ENCODE results near the gene NOC3L.
"Not testable (repeated sequence)": the region's sequence is repeated elsewhere in the genome, so short reads cannot be mapped to it uniquely, and the experiment has no call there.

The NOC3L gene

GRCh38 chr10:94357193-94357592 lies 5.5 kb downstream of the NOC3L start:
- intact Hi-C loops (cut with DNase I; ENCODE audit: low total_unique reads), result no loop called here
- no peaks in the 10 kb centered on the region for H3K27me3 ChIP-seq
- no peak overlapping the region for H3K4me3 ChIP-seq
- H3K36me3 ChIP-seq, result peaks cover 26 to 53% (median 38%) of the 10 kb centered on the region in 3 donors
- DNase-seq, result no peak
- TF ChIP-seq CTCF (IDR thresholded peaks at IDR 0.05), result no peak
- no peaks in the 10 kb centered on the region for H3K9me3 ChIP-seq
- H3K4me1 ChIP-seq, result peaks cover 0 to 16% (median 12%) of the 10 kb centered on the region in 4 donors
- H3K27ac ChIP-seq, result no peak overlapping the region

- peaks cover 36 to 66% (median 39%) of the 10 kb centered on the region in 3 donors for H3K36me3 ChIP-seq
- TF ChIP-seq CTCF (IDR thresholded peaks at IDR 0.05), result no peak
- H3K9me3 ChIP-seq, result no peaks in the 10 kb centered on the region
- H3K4me3 ChIP-seq, result no peak overlapping the region
- no peaks in the 10 kb centered on the region for H3K27me3 ChIP-seq
- H3K4me1 ChIP-seq, result peaks cover 0 to 3% (median 1%) of the 10 kb centered on the region in 4 donors
- no peak overlapping the region for H3K27ac ChIP-seq
- intact Hi-C loops (cut with DNase I; ENCODE audit: low total_unique reads), result no loop called here
- DNase-seq, result no peak
Measured at GRCh38 chr10:94355841-94356240, 6.9 kb downstream of the NOC3L start.

- H3K36me3 ChIP-seq, result peaks cover 36 to 78% (median 45%) of the 10 kb centered on the region in 3 donors
- H3K4me1 ChIP-seq, result no peaks in the 10 kb centered on the region
- H3K27ac ChIP-seq, result no peak overlapping the region
- no peak for DNase-seq
- H3K27me3 ChIP-seq, result no peaks in the 10 kb centered on the region
- intact Hi-C loops (cut with DNase I; ENCODE audit: low total_unique reads), result no loop called here
- TF ChIP-seq CTCF (IDR thresholded peaks at IDR 0.05), result no peak
- H3K4me3 ChIP-seq, result no peak overlapping the region
- H3K9me3 ChIP-seq, result no peaks in the 10 kb centered on the region
Measured at GRCh38 chr10:94353336-94353735, 9.4 kb downstream of the NOC3L start.

- Histone ChIP-seq H3K27ac (no peak overlapping the region), H3K4me1 (no peaks in the 10 kb centered on the region), H3K36me3 (peaks cover 22 to 62% (median 35%) of the 10 kb centered on the region in 3 donors), H3K27me3 (no peaks in the 10 kb centered on the region), H3K4me3 (no peak overlapping the region), H3K9me3 (no peaks in the 10 kb centered on the region)
- intact Hi-C loops (cut with DNase I; ENCODE audit: low total_unique reads), result no loop called here
- TF ChIP-seq CTCF (IDR thresholded peaks at IDR 0.05), result no peak
- DNase-seq, result no peak
Measured at GRCh38 chr10:94351089-94351488, 11.7 kb downstream of the NOC3L start.

- intact Hi-C loops (cut with DNase I; ENCODE audit: low total_unique reads); H3K4me3 ChIP-seq; DNase-seq; H3K4me1 ChIP-seq; H3K27ac ChIP-seq; H3K27me3 ChIP-seq; H3K9me3 ChIP-seq: not testable (repeated sequence)
- peaks cover 25 to 66% (median 40%) of the 10 kb centered on the region in 3 donors for H3K36me3 ChIP-seq
Measured at GRCh38 chr10:94350500-94350899, 12.2 kb downstream of the NOC3L start.

- DNase-seq, result no peak
- H3K27me3 ChIP-seq, result no peaks in the 10 kb centered on the region
- peaks cover 28 to 63% (median 37%) of the 10 kb centered on the region in 3 donors for H3K36me3 ChIP-seq
- H3K27ac ChIP-seq, result no peak overlapping the region
- H3K4me3 ChIP-seq, result no peak overlapping the region
- H3K9me3 ChIP-seq, result no peaks in the 10 kb centered on the region
- intact Hi-C loops (cut with DNase I; ENCODE audit: low total_unique reads), result no loop called here
- H3K4me1 ChIP-seq, result no peaks in the 10 kb centered on the region
- TF ChIP-seq CTCF (IDR thresholded peaks at IDR 0.05), result no peak
Measured at GRCh38 chr10:94349327-94349726, 13.4 kb downstream of the NOC3L start.

All from tibial artery (tissue), 4 donors.